ENCODE results near the gene CSTPP1. TPM values are rescaled to one million over a fixed set of nuclear protein-coding genes. Genes with fewer than 3 reads are reported as not detected.

CSTPP1 gene
- total and polyA plus RNA-seq, 2 donors (not counting 3 experiments of a cell fraction or from before 2014, with no cell fraction given) = 25.9 to 38.2 TPM

DNA sequence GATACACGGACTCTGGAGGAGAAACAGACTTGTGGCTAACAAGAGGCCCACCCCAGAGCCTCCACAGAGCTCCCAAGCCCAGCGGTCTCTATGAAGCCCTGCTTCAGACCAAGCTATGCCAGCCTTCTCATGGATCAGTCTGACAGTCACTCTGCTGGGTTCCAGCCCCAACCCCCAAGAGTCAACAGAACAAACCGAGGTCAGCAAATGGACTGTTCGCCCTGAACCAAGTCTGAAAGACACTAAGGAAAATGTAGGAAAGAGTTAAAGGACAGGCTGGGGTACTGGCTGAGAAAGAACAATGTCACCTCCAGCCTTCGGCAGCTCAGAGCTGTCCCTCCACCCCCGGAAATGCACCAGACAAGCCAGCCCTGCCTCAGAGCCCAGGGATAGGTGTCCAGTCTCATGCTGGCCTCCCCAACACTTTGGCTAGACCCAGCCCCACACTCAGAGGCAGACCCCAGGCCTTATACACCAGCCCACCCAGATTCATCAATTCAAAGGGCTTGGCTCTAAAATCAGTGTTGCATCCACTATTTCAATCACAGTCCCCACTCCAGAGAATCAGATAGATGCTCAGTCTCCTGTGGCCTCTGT is 236.3 kb downstream of the CSTPP1 start:
- no peak for TF ChIP-seq JUN (IDR thresholded peaks at IDR 0.05; ENCODE audit: borderline replicate concordance, insufficient read depth, insufficient read length, low read depth)
- no peak for TF ChIP-seq MYC (IDR thresholded peaks at IDR 0.05; ENCODE audit: low read depth, low read length)
- no peak for TF ChIP-seq GATA2 (IDR thresholded peaks at IDR 0.05; ENCODE audit: insufficient read depth, insufficient read length, low read depth, low read length)
- TF ChIP-seq POLR2AphosphoS5 (IDR thresholded peaks at IDR 0.05; ENCODE audit: insufficient read depth, low read depth, low read length) = no peak
- no peak for TF ChIP-seq CTCF (IDR thresholded peaks at IDR 0.05; ENCODE audit: extremely low read depth in 1 of 2, insufficient read depth in 1 of 2, low read depth in 1 of 2, low read length in 2 of 2)
- TF ChIP-seq EZH2 (IDR thresholded peaks at IDR 0.05; ENCODE audit: borderline replicate concordance, low read depth, low read length, severe bottlenecking) = no peak
- TF ChIP-seq MAX (IDR thresholded peaks at IDR 0.05; ENCODE audit: insufficient read depth, insufficient read length) = no peak
- TF ChIP-seq FOS (IDR thresholded peaks at IDR 0.05; ENCODE audit: borderline replicate concordance, insufficient read depth, low read length) = no peak
- no peak for TF ChIP-seq POLR2A (IDR thresholded peaks at IDR 0.05; ENCODE audit: low read depth, low read length)
- no TSS peak for BruUV-seq (replicated peaks)
- Histone ChIP-seq H3K4me2 (ENCODE audit: insufficient read depth, low read length) (no peak overlapping the region), H3K4me3 (replicated peaks in 1 of 3; ENCODE audit: insufficient read depth in 1 of 3, low read depth in 1 of 3, low read length in 3 of 3) (no peak overlapping the region), H3K4me1 (ENCODE audit: control insufficient read depth, extremely low read depth, insufficient read depth, low read length) (peaks cover 13% of the 10 kb centered on the region), H3K9me1 (replicated peaks; ENCODE audit: control insufficient read depth, extremely low read depth, insufficient read depth, low read length) (no peaks in the 10 kb centered on the region), H4K20me1 (replicated peaks; ENCODE audit: control insufficient read depth, extremely low read depth, insufficient read depth, low read length) (no peaks in the 10 kb centered on the region), H3K79me2 (ENCODE audit: control insufficient read depth, insufficient read depth, low read length) (peaks cover 54% of the 10 kb centered on the region), H3K9ac (replicated peaks; ENCODE audit: extremely low read depth, insufficient read depth, low read length) (no peak overlapping the region), H3K27me3 (ENCODE audit: control insufficient read depth in 2 of 2, insufficient read depth in 2 of 2, low read length in 2 of 2) (no peaks in the 10 kb centered on the region), H2AFZ (ENCODE audit: low read depth, low read length) (no peak overlapping the region), H3K27ac (ENCODE audit: insufficient read depth, low read depth, low read length) (no peak overlapping the region), H3K36me3 (ENCODE audit: control insufficient read depth in 2 of 2, extremely low read depth in 1 of 2, insufficient read depth in 2 of 2, low read length in 2 of 2) (peaks cover 11 to 42% of the 10 kb centered on the region in 2 experiments), H3K9me3 (replicated peaks; ENCODE audit: control insufficient read depth, insufficient read depth, low read length) (no peaks in the 10 kb centered on the region)
- FAIRE-seq (no peak), DNase-seq (ENCODE audit: low read depth, low spot score) (no peak)
- POLR2A ChIA-PET = no interaction called here
- intact Hi-C loops (cut with micrococcal nuclease) (no loop called here), dilution Hi-C loops (cut with MboI; ENCODE audit: extremely low pct_ligation_motif_present, low sequenced_read_pairs) (no loop called here)
- CTCF ChIA-PET = interaction anchor here (0.8 to 2.5 kb wide), 5 partner anchors 10 to 182 kb away, joined by 3 to 11 read pairs (median 6); no protein-coding TSS in a partner anchor

Data from endothelial cell of umbilical vein (primary cell).